Measurements from ENCODE around the gene MPG.

MPG gene

GRCh38 chr16:50769-51591, 27.0 kb upstream of the MPG start:
- DNase-seq, result no peak

- peak; percentile 99 for DNase-seq
These were observed 24.4 kb upstream of the MPG start, which contains the start of the genes POLR3K and SNRNP25 for GRCh38 chr16:53346-54236. Gene POLR3K, minus strand, starts transcription at chr16:53608. Its CDS starts 22 bp downstream, at chr16:53586. Gene SNRNP25, plus strand, starts transcription at chr16:53828. Its CDS starts 189 bp downstream, at chr16:54017.

GRCh38 chr16:54237-54581, 23.8 kb upstream of the MPG start:
- no peak for DNase-seq

- no peak for DNase-seq
These were observed 22.4 kb upstream of the MPG start for GRCh38 chr16:55571-56136.

- no peak for DNase-seq
These were observed 21.6 kb upstream of the MPG start for GRCh38 chr16:56231-56927.

DNA sequence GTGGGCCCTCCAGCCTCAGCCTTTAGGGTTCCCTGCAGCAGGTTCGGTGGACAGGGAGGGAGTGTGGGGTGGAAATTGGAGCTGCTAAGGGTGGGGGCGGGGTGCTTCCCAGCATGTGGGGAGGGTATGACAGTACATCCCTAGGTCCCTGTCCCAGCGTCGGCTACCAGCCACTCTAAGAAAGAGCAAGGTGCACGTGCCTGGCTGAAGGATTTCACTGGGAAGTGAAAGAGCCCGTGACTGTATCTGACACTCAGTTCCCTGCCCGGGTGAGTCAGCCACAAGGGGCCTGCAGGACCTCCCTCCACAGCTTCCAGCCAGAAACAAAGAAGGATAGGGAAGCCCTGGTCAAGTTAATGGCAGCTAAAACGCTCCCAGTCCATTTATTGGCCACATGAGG, 20.3 kb upstream of the MPG start:
- no peak for DNase-seq

DNA sequence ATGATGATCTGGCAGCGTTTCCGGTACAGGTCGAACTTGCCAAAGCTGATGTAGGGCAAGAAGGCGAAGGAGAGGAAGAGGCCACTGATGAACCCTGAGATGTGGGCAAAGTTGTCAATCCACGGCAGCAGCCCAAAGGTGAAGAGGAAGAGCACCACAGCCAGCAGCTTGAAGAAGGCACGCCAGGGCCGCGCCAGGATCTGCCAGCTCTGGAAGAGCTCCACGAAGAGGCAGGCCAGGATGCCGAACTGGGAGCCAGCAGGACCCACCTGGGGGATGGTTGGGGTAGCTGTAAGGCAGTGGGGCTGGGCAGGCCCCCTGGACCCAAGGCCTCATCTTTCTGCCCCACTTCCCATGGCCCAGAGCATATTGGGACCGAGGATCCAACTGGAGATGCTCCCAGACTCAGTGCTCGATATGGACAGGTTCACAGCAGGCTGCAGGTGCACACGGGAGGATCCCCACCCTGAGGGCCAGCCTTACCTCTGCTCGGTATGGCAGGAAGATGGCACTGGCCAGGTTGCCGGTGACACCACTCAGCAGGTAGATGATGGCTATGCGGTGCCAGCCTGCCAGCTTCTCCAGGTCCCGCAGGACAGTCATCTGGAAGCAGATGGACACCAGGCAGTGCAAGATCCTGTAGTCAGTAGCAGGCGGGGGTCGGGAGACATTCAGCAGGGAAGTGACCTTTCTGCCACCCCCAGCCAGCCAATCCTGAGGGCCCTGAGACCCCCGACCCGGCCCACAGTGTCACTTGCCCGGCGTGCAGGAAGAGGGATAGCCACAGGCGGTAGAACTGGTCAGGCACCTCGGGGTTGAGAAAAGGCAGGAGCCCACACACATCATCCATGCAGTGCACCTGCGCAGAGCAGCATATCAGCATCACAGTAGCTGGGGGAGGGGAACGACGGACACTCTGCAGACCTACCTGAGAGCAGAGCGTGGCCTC, 19.3 kb upstream of the MPG start:
- DNase-seq, result no peak

DNA sequence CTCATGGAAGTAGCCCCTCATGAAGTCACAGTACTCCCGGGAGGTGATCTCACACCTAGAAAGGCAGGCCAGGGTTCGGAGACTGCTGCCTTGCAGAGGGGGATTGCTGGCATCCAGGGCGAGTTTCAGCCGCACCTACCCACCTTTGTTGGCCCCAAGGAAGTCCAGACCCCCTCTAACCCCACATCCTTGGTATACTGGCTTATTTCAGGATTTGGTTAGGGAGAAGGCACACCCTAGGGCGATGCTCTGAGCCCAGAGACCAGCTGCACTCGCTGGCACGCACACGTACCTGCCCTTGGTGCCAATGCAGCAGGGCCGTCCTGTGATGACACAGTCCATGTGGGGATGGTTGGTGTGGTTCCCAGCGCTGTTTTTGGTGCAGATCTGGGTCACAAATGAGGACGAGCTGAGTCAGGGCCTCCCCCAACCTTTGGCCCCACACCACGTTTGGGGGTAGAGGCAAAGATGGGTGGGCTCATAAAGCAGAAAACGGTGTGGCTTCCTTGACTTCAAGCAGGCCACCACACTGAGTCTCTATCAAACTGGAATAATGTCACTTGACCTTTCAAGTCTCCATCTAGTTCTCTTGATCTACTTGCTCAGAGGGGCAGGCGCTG, 18.5 kb upstream of the MPG start:
- DNase-seq, result no peak

GRCh38 chr16:60166-60565, 17.9 kb upstream of the MPG start:
- no peak for DNase-seq

- no peak for DNase-seq
These were observed 16.8 kb upstream of the MPG start for GRCh38 chr16:60929-61878.

- DNase-seq, result no peak
These were observed 16.1 kb upstream of the MPG start for GRCh38 chr16:61879-62281.

- no peak for DNase-seq
These were observed 15.6 kb upstream of the MPG start for GRCh38 chr16:62283-62967.

DNA sequence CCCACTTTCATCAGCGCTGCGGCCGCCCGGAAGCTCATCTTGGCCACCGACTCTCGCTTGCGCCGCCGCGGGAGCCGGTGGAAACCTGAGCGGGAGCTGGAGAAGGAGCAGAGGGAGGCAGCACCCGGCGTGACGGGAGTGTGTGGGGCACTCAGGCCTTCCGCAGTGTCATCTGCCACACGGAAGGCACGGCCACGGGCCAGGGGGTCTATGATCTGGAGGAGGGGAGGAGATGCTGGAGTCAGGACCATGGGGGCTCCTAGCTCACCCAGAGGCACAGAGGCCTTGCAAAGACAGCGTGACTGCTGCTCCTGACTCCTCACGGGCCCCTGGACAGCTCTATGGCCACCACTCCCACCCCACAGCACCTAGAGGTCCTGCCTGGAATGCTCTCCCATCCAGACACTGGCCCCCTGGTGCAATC, 15.0 kb upstream of the MPG start:
- no peak for DNase-seq

GRCh38 chr16:63466-63865, 14.6 kb upstream of the MPG start:
- DNase-seq, result no peak

GRCh38 chr16:63998-64913, 13.8 kb upstream of the MPG start:
- no peak for DNase-seq

GRCh38 chr16:64914-65255, 13.1 kb upstream of the MPG start:
- no peak for DNase-seq

GRCh38 chr16:65745-66144, 12.3 kb upstream of the MPG start:
- DNase-seq, result peak; percentile 90
